Naive thymus-derived CD4-positive, alpha-beta T cell (primary cell): ENCODE measurements around the gene OR4L1. TPM values are rescaled to one million over a fixed set of nuclear protein-coding genes. Genes with fewer than 3 reads are reported as not detected.

ENCODE experiments used
- ATAC-seq: fragments of 150-1000 bp; cut with Tn5 transposase; 2 replicates; pipeline ENCODE4 v1.10.0; 2021; ENCODE audit warnings: mild to moderate bottlenecking, moderate library complexity
- CTCF ChIA-PET: fragments of 350-600 bp; sonication (Branson Sonifier 250); formaldehyde crosslinking; loops from one replicate; lab custom pipeline; 2021; ENCODE audit warnings: antibody characterized with exemption; lab: Charles Lee
- POLR2A ChIA-PET: fragments of 350-600 bp; sonication (Branson Sonifier 250); formaldehyde crosslinking; loops from one replicate; lab custom pipeline; 2021; ENCODE audit warnings: antibody characterized with exemption, inconsistent platforms; lab: Charles Lee
- DNase-seq, 9 donors: peaks; one replicate each; pipeline versions ENCODE4 v3.0.0 to v3.0.0-alpha.2; 2020 to 2022; ENCODE audit warnings: mixed read lengths in 1 of 9
- H3K27ac ChIP-seq: one replicate; pipeline ENCODE4 v1.7.0; 2013; ENCODE audit warnings: mild to moderate bottlenecking, low read depth, low read length, moderate library complexity
- H3K27me3 ChIP-seq, 2 donors: one replicate each; pipeline ENCODE4 v1.7.0; 2013; ENCODE audit warnings: low read length in 2 of 2, mild to moderate bottlenecking in 2 of 2, moderate library complexity in 2 of 2; ENCODE audit not compliant: control insufficient read depth in 2 of 2, insufficient read depth in 2 of 2
- H3K36me3 ChIP-seq, 3 experiments: 1 replicate in 2 of 3; 2 replicates in 1 of 3; pipeline ENCODE4 v1.7.0; 2013; ENCODE audit warnings: low read length in 3 of 3, mild to moderate bottlenecking in 3 of 3, moderate library complexity in 1 of 3; ENCODE audit not compliant: insufficient read depth in 3 of 3, control insufficient read depth in 2 of 3
- H3K4me1 ChIP-seq, 2 donors: one replicate each; pipeline ENCODE4 v1.7.0; 2013; ENCODE audit warnings: low read length in 2 of 2, mild to moderate bottlenecking in 2 of 2, moderate library complexity in 1 of 2; ENCODE audit not compliant: control insufficient read depth in 2 of 2, insufficient read depth in 2 of 2
- H3K4me3 ChIP-seq: 2 replicates; pipeline ENCODE4 v1.7.0; 2013; ENCODE audit warnings: mild to moderate bottlenecking, low read length
- H3K9me3 ChIP-seq, 3 experiments: 1 replicate in 2 of 3; 2 replicates in 1 of 3; pipeline ENCODE4 v1.7.0; 2013; ENCODE audit warnings: low read length in 3 of 3; ENCODE audit not compliant: control insufficient read depth in 2 of 3
- H3K27ac Mint-ChIP-seq, 9 donors: one replicate each; pipeline ENCODE4 v1.8.0; 2020 to 2022; ENCODE audit warnings: mixed read lengths in 9 of 9, mild to moderate bottlenecking in 8 of 9, moderate library complexity in 5 of 9, inconsistent platforms in 2 of 9
- H3K27me3 Mint-ChIP-seq, 5 donors: one replicate each; pipeline ENCODE4 v1.8.0; 2021 to 2022; ENCODE audit warnings: mixed read lengths in 5 of 5, mild to moderate bottlenecking in 1 of 5
- H3K36me3 Mint-ChIP-seq, 5 donors: one replicate each; pipeline ENCODE4 v1.8.0; 2020 to 2022; ENCODE audit warnings: mixed read lengths in 5 of 5, mild to moderate bottlenecking in 3 of 5, inconsistent platforms in 1 of 5
- H3K4me1 Mint-ChIP-seq, 7 donors: one replicate each; pipeline ENCODE4 v1.8.0; 2020 to 2022; ENCODE audit warnings: mixed read lengths in 7 of 7, mild to moderate bottlenecking in 3 of 7, inconsistent platforms in 1 of 7
- H3K4me3 Mint-ChIP-seq, 10 donors: one replicate each; pipeline ENCODE4 v1.8.0; 2020 to 2022; ENCODE audit warnings: mild to moderate bottlenecking in 10 of 10, mixed read lengths in 10 of 10, moderate library complexity in 6 of 10, inconsistent platforms in 2 of 10
- H3K9me3 Mint-ChIP-seq, 11 donors: one replicate each; pipeline ENCODE4 v1.8.0; 2020 to 2022; ENCODE audit warnings: mixed read lengths in 11 of 11, mild to moderate bottlenecking in 4 of 11, inconsistent platforms in 1 of 11, moderate library complexity in 1 of 11
- intact Hi-C, 2 donors: fragments of 100-400 bp; cut with micrococcal nuclease; formaldehyde crosslinking; loops; one replicate each; pipeline ENCODE4 v1.15.1; 2023
- polyA plus RNA-seq, 2 donors: library from polyadenylated mRNA; unstranded; fragments of 300-500 nt; fragmentation: Illumina TruSeq; gene quantifications; one replicate each; pipeline ENCODE4 v1.2.3, GENCODE V29; 2021
- total RNA-seq, 6 experiments: library from RNA in 5 of 6; stranded (reverse) in 5 of 6; gene quantifications; 1 replicate in 5 of 6; 2 replicates in 1 of 6; pipeline ENCODE4 v1.2.3 and lab custom pipeline; 2021 to 2026

OR4L1 gene, protein sequence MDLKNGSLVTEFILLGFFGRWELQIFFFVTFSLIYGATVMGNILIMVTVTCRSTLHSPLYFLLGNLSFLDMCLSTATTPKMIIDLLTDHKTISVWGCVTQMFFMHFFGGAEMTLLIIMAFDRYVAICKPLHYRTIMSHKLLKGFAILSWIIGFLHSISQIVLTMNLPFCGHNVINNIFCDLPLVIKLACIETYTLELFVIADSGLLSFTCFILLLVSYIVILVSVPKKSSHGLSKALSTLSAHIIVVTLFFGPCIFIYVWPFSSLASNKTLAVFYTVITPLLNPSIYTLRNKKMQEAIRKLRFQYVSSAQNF
- total RNA-seq: not detected
- not detected for polyA plus RNA-seq
- total RNA-seq (lab: John Stamatoyannopoulos, UW): not detected

DNA sequence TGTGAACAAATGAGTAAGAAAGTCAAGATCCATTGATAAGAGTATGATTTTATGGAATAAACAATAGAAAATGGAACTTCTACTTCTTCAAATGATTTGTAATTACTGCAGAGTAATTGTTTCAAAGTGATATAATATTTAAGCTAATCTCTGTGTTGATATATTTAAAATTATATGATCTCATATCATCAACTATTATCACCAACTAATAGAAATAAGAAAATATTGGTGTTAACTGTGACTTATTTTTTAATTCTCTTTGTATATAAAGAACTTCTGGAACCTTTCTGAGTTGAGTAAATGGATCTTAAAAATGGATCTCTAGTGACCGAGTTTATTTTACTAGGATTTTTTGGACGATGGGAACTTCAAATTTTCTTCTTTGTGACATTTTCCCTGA is at the start of gene OR4L1:
Gene OR4L1, plus strand, starts transcription at position 301 of the 400 bp plus-strand sequence. Its CDS starts 0 bp downstream, at position 301.
- ChIA-PET CTCF (no interaction called here), POLR2A (no interaction called here)
- no peak within 1 kb of the TSS for H3K4me3 ChIP-seq
- intact Hi-C loops: no loop called here
- no peaks in the 10 kb centered on the region for H3K9me3 ChIP-seq
- ATAC-seq (no peak), DNase-seq (no peak)
- H3K36me3 Mint-ChIP-seq: peaks cover 0 to 4% (median 0%) of the 10 kb centered on the region in 5 donors
- H3K27ac Mint-ChIP-seq: peak within 1 kb of the TSS in 1 of 9 donors; percentile 32
- peaks cover 0 to 8% (median 0%) of the 10 kb centered on the region in 5 donors for H3K27me3 Mint-ChIP-seq
- no peaks in the 10 kb centered on the region for H3K4me1 ChIP-seq
- no peaks in the 10 kb centered on the region for H3K27me3 ChIP-seq
- peaks cover 0 to 4% (median 2%) of the 10 kb centered on the region in 7 donors for H3K4me1 Mint-ChIP-seq
- no peak within 1 kb of the TSS for H3K4me3 Mint-ChIP-seq
- no peak within 1 kb of the TSS for H3K27ac ChIP-seq
- peaks cover 0 to 13% (median 5%) of the 10 kb centered on the region in 11 donors for H3K9me3 Mint-ChIP-seq
- no peaks in the 10 kb centered on the region for H3K36me3 ChIP-seq

DNA sequence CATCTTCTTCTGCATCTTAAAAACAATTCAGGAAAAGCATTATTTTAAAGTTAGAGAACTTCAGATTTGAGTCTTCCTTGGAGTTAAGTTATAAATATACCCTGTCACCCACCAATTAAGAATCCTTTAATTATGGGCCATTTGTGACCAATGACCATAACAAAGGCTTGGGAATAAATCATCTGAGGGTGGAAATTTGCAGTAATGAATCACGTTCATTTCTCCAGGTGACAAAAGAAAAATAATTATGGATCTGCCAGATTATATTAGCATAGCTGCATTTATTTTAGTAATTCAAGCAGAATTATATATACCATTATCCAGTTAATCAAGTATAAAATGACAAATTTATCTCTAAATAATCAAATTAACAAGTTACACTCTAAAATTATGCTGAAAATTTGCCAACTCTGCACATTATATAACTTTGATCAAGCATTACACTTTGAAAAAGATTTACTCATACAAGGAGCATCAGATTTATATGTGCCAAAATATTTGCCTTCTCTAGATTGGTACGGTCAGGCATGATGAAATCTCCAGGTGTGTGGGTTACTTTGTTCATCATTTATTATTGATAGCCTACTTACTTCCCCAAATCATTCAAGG is 40.5 kb upstream of the OR4L1 start, which contains the start of gene OR4K14:
Gene OR4K14, minus strand, starts transcription at position 51 of the 609 bp plus-strand sequence. CDS start 4,114 bp downstream, outside the sequence.
- H3K36me3 ChIP-seq: no peaks in the 10 kb centered on the region
- Mint-ChIP-seq H3K27ac (no peak within 1 kb of the TSS), H3K4me3 (no peak within 1 kb of the TSS), H3K36me3 (peaks cover 0 to 9% (median 0%) of the 10 kb centered on the region in 5 donors), H3K27me3 (peaks cover 0 to 14% (median 3%) of the 10 kb centered on the region in 5 donors), H3K9me3 (peaks cover 0 to 11% (median 1%) of the 10 kb centered on the region in 11 donors), H3K4me1 (peaks cover 0 to 2% (median 0%) of the 10 kb centered on the region in 7 donors)
- no peaks in the 10 kb centered on the region for H3K9me3 ChIP-seq
- no peaks in the 10 kb centered on the region for H3K4me1 ChIP-seq
- intact Hi-C loops: no loop called here
- H3K27me3 ChIP-seq: no peaks in the 10 kb centered on the region
- no peak for DNase-seq
- H3K27ac ChIP-seq: no peak within 1 kb of the TSS
- CTCF ChIA-PET: no interaction called here
- POLR2A ChIA-PET: no interaction called here
- H3K4me3 ChIP-seq: no peak within 1 kb of the TSS
- ATAC-seq: no peak

DNA sequence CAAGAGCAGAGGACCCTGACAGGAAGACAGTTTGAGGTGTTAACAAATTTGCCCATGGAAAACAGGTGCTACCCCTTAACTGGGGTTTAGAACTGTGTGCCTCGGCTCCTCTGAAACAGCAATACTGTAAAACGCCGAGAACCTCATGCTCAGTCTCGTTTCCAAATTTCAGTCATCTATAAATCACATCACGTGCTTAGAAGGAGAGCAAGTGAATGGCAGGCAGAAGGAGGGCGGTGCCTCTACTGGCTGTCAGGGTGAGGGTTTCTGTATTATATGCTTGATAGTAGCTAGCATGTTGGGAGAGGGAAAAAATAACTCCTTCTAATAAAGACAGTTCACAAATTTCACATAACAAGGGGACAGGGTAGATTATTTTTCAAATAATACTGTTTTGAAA is 28.8 kb upstream of the OR4L1 start:
- no peaks in the 10 kb centered on the region for H3K9me3 ChIP-seq
- intact Hi-C loops: no loop called here
- no peaks in the 10 kb centered on the region for H3K27me3 ChIP-seq
- Mint-ChIP-seq H3K36me3 (no peaks in the 10 kb centered on the region), H3K4me1 (no peaks in the 10 kb centered on the region), H3K27me3 (peaks cover 0 to 7% (median 0%) of the 10 kb centered on the region in 5 donors), H3K9me3 (peaks cover 0 to 3% (median 0%) of the 10 kb centered on the region in 11 donors), H3K4me3 (no peak overlapping the region), H3K27ac (peak overlapping the region in 1 of 9 donors; percentile 34)
- H3K4me1 ChIP-seq: no peaks in the 10 kb centered on the region
- DNase-seq (no peak), ATAC-seq (no peak)
- POLR2A ChIA-PET: no interaction called here
- no peak overlapping the region for H3K4me3 ChIP-seq
- CTCF ChIA-PET: no interaction called here
- H3K36me3 ChIP-seq: no peaks in the 10 kb centered on the region
- H3K27ac ChIP-seq: no peak overlapping the region

DNA sequence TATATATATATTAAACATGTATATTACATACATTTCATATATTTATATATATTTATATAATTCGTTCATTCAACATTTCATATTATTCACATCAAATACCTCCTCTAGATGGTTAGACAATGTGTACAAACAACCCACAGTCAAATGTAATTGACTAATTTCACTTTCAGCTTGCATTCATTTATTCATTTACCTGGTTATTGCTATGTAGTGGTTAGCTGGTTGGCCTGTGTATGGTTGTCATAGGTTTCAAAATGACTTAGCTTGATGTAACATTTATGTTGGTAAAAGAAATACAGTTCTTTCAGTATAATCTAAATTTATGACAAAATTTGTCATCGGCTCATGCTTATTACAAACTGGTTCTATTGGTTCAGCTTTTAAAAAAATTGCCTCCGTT is 24.4 kb upstream of the OR4L1 start:
- H3K27ac Mint-ChIP-seq: no peak overlapping the region
- ATAC-seq (no peak), DNase-seq (no peak)
- Histone ChIP-seq H3K27me3 (no peaks in the 10 kb centered on the region), H3K4me3 (no peak overlapping the region), H3K4me1 (no peaks in the 10 kb centered on the region), H3K27ac (no peak overlapping the region), H3K9me3 (no peaks in the 10 kb centered on the region), H3K36me3 (no peaks in the 10 kb centered on the region)
- H3K9me3 Mint-ChIP-seq: peaks cover 0 to 12% (median 3%) of the 10 kb centered on the region in 11 donors
- peaks cover 0 to 7% (median 0%) of the 10 kb centered on the region in 5 donors for H3K27me3 Mint-ChIP-seq
- H3K4me3 Mint-ChIP-seq: no peak overlapping the region
- ChIA-PET POLR2A (no interaction called here), CTCF (no interaction called here)
- no peaks in the 10 kb centered on the region for H3K36me3 Mint-ChIP-seq
- intact Hi-C loops: no loop called here
- H3K4me1 Mint-ChIP-seq: no peaks in the 10 kb centered on the region

DNA sequence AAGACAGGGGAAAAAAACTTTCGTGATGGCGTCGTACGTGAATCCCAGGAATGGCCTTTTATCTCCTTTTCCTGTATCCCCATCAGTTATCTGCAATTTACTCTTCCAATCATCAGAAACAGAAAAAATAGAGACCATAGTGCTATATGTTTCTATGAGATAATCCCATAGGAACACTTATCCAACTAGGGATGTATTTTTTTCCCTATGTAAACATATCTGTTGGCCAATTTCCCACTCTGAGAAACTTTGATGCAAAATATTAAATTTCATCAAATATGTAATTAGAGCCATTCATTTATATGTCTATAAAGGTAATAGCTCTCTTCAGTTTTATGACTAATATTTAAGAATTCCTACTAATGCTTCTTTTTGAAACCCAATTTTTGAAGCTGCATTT is 23.9 kb upstream of the OR4L1 start, which contains the start of gene OR4K13:
Gene OR4K13, minus strand, starts transcription at position 101 of the 400 bp plus-strand sequence. CDS start 1,280 bp downstream, outside the sequence.
- H3K36me3 ChIP-seq: no peaks in the 10 kb centered on the region
- H3K27me3 ChIP-seq: no peaks in the 10 kb centered on the region
- CTCF ChIA-PET: no interaction called here
- H3K4me1 ChIP-seq: no peaks in the 10 kb centered on the region
- POLR2A ChIA-PET: no interaction called here
- DNase-seq (no peak), ATAC-seq (no peak)
- no peak within 1 kb of the TSS for H3K4me3 ChIP-seq
- Mint-ChIP-seq H3K27ac (no peak within 1 kb of the TSS), H3K9me3 (peaks cover 0 to 14% (median 4%) of the 10 kb centered on the region in 11 donors), H3K27me3 (peaks cover 0 to 7% (median 0%) of the 10 kb centered on the region in 5 donors), H3K4me3 (no peak within 1 kb of the TSS), H3K36me3 (no peaks in the 10 kb centered on the region), H3K4me1 (no peaks in the 10 kb centered on the region)
- no peaks in the 10 kb centered on the region for H3K9me3 ChIP-seq
- H3K27ac ChIP-seq: no peak within 1 kb of the TSS
- intact Hi-C loops: no loop called here

DNA sequence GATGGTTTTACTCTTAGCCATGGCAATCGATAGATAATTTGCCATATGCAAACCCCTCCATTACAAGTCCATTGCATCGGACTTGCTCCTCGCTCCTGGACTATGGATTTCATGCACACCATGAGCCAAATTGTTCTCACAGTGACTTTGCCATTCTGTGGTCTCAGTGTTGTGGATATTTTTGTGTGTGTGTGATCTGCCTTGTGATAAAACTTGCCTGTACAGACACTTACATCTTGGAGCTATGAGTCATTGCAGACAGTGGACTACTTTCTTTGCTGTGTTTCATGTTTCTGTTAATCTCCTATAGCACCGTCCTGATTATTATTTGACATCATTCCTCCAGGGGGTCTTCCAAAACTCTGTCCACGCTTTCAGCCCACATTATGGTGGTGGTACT is 15.6 kb upstream of the OR4L1 start:
- CTCF ChIA-PET: no interaction called here
- H3K36me3 ChIP-seq: no peaks in the 10 kb centered on the region
- no peak overlapping the region for H3K4me3 ChIP-seq
- no peaks in the 10 kb centered on the region for H3K4me1 ChIP-seq
- H3K27me3 Mint-ChIP-seq: peaks cover 2 to 8% (median 5%) of the 10 kb centered on the region in 5 donors
- H3K27ac Mint-ChIP-seq: no peak overlapping the region
- H3K27ac ChIP-seq: no peak overlapping the region
- H3K36me3 Mint-ChIP-seq: peaks cover 0 to 3% (median 0%) of the 10 kb centered on the region in 5 donors
- DNase-seq (no peak), ATAC-seq (no peak)
- no peaks in the 10 kb centered on the region for H3K9me3 ChIP-seq
- no peaks in the 10 kb centered on the region for H3K27me3 ChIP-seq
- POLR2A ChIA-PET: no interaction called here
- H3K4me1 Mint-ChIP-seq: peaks cover 0 to 2% (median 0%) of the 10 kb centered on the region in 7 donors
- no peak overlapping the region for H3K4me3 Mint-ChIP-seq
- intact Hi-C loops: no loop called here
- H3K9me3 Mint-ChIP-seq: peaks cover 0 to 14% (median 5%) of the 10 kb centered on the region in 11 donors
